Liver (tissue), 9 donors: Measurements from ENCODE around the gene RANBP1. TPM values are rescaled to one million over a fixed set of nuclear protein-coding genes. Genes with fewer than 3 reads are reported as not detected.
A peak's percentile ranks its signal among the peaks of the same experiment; 100 is the strongest.

ENCODE experiments used
- DNase-seq: peaks from one replicate; pipeline ENCODE4 v3.0.0-alpha.2; 2017; ENCODE audit warnings: low spot score
- H3K27ac ChIP-seq, 2 donors: one replicate each; pipeline ENCODE4 v1.7.0; 2013; ENCODE audit warnings: inconsistent platforms in 2 of 2, low read length in 2 of 2, control low read depth in 1 of 2, low read depth in 1 of 2, mild to moderate bottlenecking in 1 of 2
- H3K27me3 ChIP-seq, 4 donors: one replicate each; pipeline versions ENCODE4 v1.6.1 to v1.7.0; 2013; ENCODE audit warnings: low read length in 3 of 4, inconsistent platforms in 1 of 4, mild to moderate bottlenecking in 1 of 4, moderate library complexity in 1 of 4; ENCODE audit not compliant: control insufficient read depth in 4 of 4, insufficient read depth in 4 of 4
- H3K36me3 ChIP-seq, 4 donors: one replicate each; pipeline versions ENCODE4 v1.6.1 to v1.7.0; 2013; ENCODE audit warnings: low read length in 3 of 4, mild to moderate bottlenecking in 3 of 4, low read depth in 1 of 4, moderate library complexity in 1 of 4; ENCODE audit not compliant: control insufficient read depth in 4 of 4, insufficient read depth in 3 of 4
- H3K4me1 ChIP-seq, 4 donors: one replicate each; pipeline versions ENCODE4 v1.6.1 to v1.7.0; 2013; ENCODE audit warnings: low read length in 3 of 4, mild to moderate bottlenecking in 3 of 4, moderate library complexity in 1 of 4; ENCODE audit not compliant: control insufficient read depth in 4 of 4, insufficient read depth in 4 of 4
- H3K4me3 ChIP-seq, 3 donors: one replicate each; pipeline versions ENCODE4 v1.6.1 to v1.7.0; 2013; ENCODE audit warnings: low read length in 3 of 3, control low read depth in 1 of 3, low read depth in 1 of 3, mild to moderate bottlenecking in 1 of 3
- H3K9ac ChIP-seq, 2 donors: one replicate each; pipeline ENCODE4 v1.7.0; 2013; ENCODE audit warnings: low read length in 2 of 2, mild to moderate bottlenecking in 2 of 2, moderate library complexity in 2 of 2, control low read depth in 1 of 2, low read depth in 1 of 2
- H3K9me3 ChIP-seq, 4 donors: one replicate each; pipeline versions ENCODE4 v1.6.1 to v1.7.0; 2013; ENCODE audit warnings: low read length in 3 of 4; ENCODE audit not compliant: control insufficient read depth in 4 of 4
- ATF3 ChIP-seq: IDR thresholded peaks from 2 replicates; pipeline ENCODE4 v1.6.1; 2016; ENCODE audit warnings: antibody characterized with exemption
- EGR1 ChIP-seq, 2 donors: IDR thresholded peaks; 2 replicates each; pipeline ENCODE4 v1.6.1; 2016 to 2018; ENCODE audit warnings: antibody characterized with exemption in 2 of 2, low read depth in 2 of 2
- FOXA1 ChIP-seq: IDR thresholded peaks from 2 replicates; pipeline ENCODE4 v1.6.1; 2016; ENCODE audit warnings: antibody characterized with exemption
- FOXA2 ChIP-seq: IDR thresholded peaks from 2 replicates; pipeline ENCODE4 v1.6.1; 2016; ENCODE audit warnings: antibody characterized with exemption
- GABPA ChIP-seq, 2 donors: IDR thresholded peaks in 1 of 2; conservative IDR thresholded peaks in 1 of 2; 2 replicates each; pipeline ENCODE4 v1.6.1; 2016; ENCODE audit warnings: antibody characterized with exemption in 2 of 2, mild to moderate bottlenecking in 1 of 2, moderate library complexity in 1 of 2
- HNF4A ChIP-seq, 2 donors: conservative IDR thresholded peaks; 2 replicates each; pipeline ENCODE4 v1.6.1; 2016; ENCODE audit warnings: antibody characterized with exemption in 2 of 2, mild to moderate bottlenecking in 2 of 2
- HNF4G ChIP-seq: IDR thresholded peaks from 2 replicates; pipeline ENCODE4 v1.6.1; 2016; ENCODE audit warnings: antibody characterized with exemption
- JUND ChIP-seq, 2 donors: IDR thresholded peaks; 2 replicates each; pipeline ENCODE4 v1.6.1; 2016; ENCODE audit warnings: antibody characterized with exemption in 2 of 2
- MAX ChIP-seq: IDR thresholded peaks from 2 replicates; pipeline ENCODE4 v1.6.1; 2016; ENCODE audit warnings: antibody characterized with exemption
- NR2F2 ChIP-seq: IDR thresholded peaks from 2 replicates; pipeline ENCODE4 v1.6.1; 2016; ENCODE audit warnings: antibody characterized with exemption
- RAD21 ChIP-seq, 2 donors: IDR thresholded peaks; 2 replicates each; pipeline ENCODE4 v1.6.1; 2016; ENCODE audit warnings: antibody characterized with exemption in 2 of 2, mild to moderate bottlenecking in 2 of 2
- REST ChIP-seq: IDR thresholded peaks from 2 replicates; pipeline ENCODE4 v1.6.1; 2016; ENCODE audit warnings: antibody characterized with exemption, mild to moderate bottlenecking
- RXRA ChIP-seq, 2 donors: IDR thresholded peaks; 2 replicates each; pipeline ENCODE4 v1.6.1; 2017 to 2018; ENCODE audit warnings: antibody characterized with exemption in 2 of 2, mild to moderate bottlenecking in 1 of 2
- SP1 ChIP-seq: IDR thresholded peaks from 2 replicates; pipeline ENCODE4 v1.6.1; 2018; ENCODE audit warnings: antibody characterized with exemption, mild to moderate bottlenecking
- TAF1 ChIP-seq: conservative IDR thresholded peaks from 2 replicates; pipeline ENCODE4 v1.6.1; 2016; ENCODE audit warnings: antibody characterized with exemption, mild to moderate bottlenecking
- YY1 ChIP-seq: IDR thresholded peaks from 2 replicates; pipeline ENCODE4 v1.6.1; 2016; ENCODE audit warnings: antibody characterized with exemption, mild to moderate bottlenecking
- WGBS: extraction: QIAGEN DNeasy Blood & Tissue Kit; methylation state at CpG from one replicate; pipeline ENCODE4 v1.1.7; 2013; 5-methylcytosine and 5-hydroxymethylcytosine counted together
- polyA plus RNA-seq, 2 donors: library from polyadenylated mRNA; stranded (reverse) in 1 of 2; unstranded in 1 of 2; fragments of 200-250 nt in 1 of 2; fragments of >200 nt in 1 of 2; fragmentation: Nextera tagmentation in 1 of 2; extraction: Ambion mirVana in 1 of 2; gene quantifications; one replicate each; pipeline versions ENCODE4 v1.2.1 to v1.2.3, GENCODE V29; 2013 to 2015
- total RNA-seq, 2 donors: library from RNA; depleted of rRNA; stranded (reverse); fragments of >200 nt; gene quantifications; one replicate each; pipeline ENCODE4 v1.2.3, GENCODE V29; 2014
- TF ChIP-seq, protein P1 (sequence below): fragments of 150-350 bp; IDR thresholded peaks from 2 replicates; pipeline ENCODE4 v1.5.1; 2017; ENCODE audit warnings: improper control_type of control experiment, low read depth, low read length; ENCODE audit not compliant: missing input control
- TF ChIP-seq, protein P2 (sequence below): IDR thresholded peaks from 2 replicates; pipeline ENCODE4 v1.6.1; 2016; ENCODE audit warnings: antibody characterized with exemption
- donor health status: healthy.
- donor health status: healthy.
- donor health status: healthy.
- donor health status: healthy.
- donor health status: healthy.

The RANBP1 gene
- total and polyA plus RNA-seq, 4 donors = 62.3 to 102 (median 87.8) TPM

DNA sequence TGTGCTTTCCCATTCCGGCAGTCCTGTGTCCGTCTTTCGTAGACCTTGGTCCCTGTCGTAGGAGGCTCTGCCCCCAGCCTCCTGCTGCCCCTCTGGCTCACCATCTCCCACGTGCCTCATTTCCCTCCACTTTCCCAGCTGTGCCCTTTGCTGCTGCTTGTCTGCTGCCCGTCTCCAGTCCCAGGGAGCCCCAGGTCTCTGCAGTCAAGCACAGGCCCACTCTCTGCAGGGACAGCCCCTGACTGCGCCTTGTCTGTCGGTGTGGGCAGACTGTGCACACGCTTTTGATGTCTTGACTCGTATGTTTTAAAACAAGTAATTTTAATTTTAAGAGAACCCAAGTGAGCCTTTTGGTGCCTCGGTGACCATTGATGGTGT is 23.4 kb upstream of the RANBP1 start:
- WGBS = 95% methylated on average over 11 of the region's 11 CpGs
- Histone ChIP-seq H3K9me3 (no peaks in the 10 kb centered on the region), H3K4me1 (peaks cover 12 to 35% (median 20%) of the 10 kb centered on the region in 4 donors), H3K36me3 (peaks cover 21 to 59% (median 50%) of the 10 kb centered on the region in 4 donors), H3K27ac (peak overlapping the region in 1 of 2 donors; percentile 4), H3K4me3 (no peak overlapping the region), H3K27me3 (no peaks in the 10 kb centered on the region), H3K9ac (no peak overlapping the region)
- no peak for DNase-seq
- TF ChIP-seq YY1 (no peak), RXRA (IDR thresholded peaks at IDR 0.05) (no peak), SP1 (no peak)
- TF ChIP-seq, protein P1, sequence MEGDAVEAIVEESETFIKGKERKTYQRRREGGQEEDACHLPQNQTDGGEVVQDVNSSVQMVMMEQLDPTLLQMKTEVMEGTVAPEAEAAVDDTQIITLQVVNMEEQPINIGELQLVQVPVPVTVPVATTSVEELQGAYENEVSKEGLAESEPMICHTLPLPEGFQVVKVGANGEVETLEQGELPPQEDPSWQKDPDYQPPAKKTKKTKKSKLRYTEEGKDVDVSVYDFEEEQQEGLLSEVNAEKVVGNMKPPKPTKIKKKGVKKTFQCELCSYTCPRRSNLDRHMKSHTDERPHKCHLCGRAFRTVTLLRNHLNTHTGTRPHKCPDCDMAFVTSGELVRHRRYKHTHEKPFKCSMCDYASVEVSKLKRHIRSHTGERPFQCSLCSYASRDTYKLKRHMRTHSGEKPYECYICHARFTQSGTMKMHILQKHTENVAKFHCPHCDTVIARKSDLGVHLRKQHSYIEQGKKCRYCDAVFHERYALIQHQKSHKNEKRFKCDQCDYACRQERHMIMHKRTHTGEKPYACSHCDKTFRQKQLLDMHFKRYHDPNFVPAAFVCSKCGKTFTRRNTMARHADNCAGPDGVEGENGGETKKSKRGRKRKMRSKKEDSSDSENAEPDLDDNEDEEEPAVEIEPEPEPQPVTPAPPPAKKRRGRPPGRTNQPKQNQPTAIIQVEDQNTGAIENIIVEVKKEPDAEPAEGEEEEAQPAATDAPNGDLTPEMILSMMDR = no peak

DNA sequence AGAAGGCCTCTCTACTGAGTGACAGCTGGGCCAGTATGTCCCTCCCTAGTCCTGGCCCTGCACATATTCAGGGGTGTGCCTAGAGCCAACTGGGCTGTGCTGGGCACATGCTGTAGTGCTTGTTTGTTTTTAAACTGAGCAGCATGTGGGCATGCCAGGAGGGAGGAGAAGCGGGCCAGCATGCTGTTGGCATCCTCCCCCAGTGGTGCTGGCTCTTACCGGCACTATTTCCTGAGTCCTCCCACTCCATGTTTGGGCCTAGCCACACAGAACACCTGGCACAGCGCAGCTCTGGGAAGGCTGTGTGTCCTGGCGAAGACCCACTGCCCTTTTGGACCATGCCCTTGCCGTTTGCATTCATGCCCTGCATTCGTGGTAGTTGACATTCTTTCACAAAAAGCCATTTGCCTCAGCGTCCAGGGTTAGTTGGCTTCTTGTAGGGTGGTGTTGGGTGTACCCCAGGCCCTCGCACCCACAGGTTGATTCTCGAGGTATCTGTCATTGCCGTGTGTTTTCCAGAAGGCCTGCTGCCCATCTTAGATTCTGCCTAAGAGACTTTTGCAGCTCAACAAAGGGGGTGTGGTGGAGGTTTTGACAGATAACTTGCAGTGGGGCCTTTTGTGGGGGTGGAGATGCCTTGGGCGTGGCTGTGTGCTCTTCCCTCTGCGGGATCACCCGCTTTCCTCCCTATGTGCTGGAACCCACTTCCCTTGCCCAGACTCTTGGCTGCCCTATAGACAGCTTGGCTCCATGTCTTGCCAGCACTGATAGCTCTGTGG is 22.3 kb upstream of the RANBP1 start:
- no peak for DNase-seq
- H3K9ac ChIP-seq = peak overlapping the region in 1 of 2 donors; percentile 5
- TF ChIP-seq MAX (peak; percentile 99), NR2F2 (no peak), RXRA (IDR thresholded peaks at IDR 0.05) (peak; percentile 97 to 99), YY1 (peak; percentile 88), REST (peak; percentile 89), ATF3 (no peak), GABPA (IDR thresholded peaks at IDR 0.05 in 1 of 2, conservative IDR thresholded peaks at IDR 0.05 in 1 of 2) (peak in 1 of 2 donors; percentile 68), RAD21 (IDR thresholded peaks at IDR 0.05) (peak in 1 of 2 donors; percentile 47), TAF1 (peak; percentile 57), FOXA2 (peak; percentile 85), SP1 (peak; percentile 99), JUND (IDR thresholded peaks at IDR 0.05) (peak in 1 of 2 donors; percentile 75), EGR1 (IDR thresholded peaks at IDR 0.05; ENCODE audit: low read depth in 2 of 2) (peak in 1 of 2 donors; percentile 76), FOXA1 (peak; percentile 79), HNF4G (peak; percentile 98), HNF4A (conservative IDR thresholded peaks at IDR 0.05) (peak; percentile 99 to 100)
- TF ChIP-seq, protein P1 = no peak
- TF ChIP-seq, protein P2, sequence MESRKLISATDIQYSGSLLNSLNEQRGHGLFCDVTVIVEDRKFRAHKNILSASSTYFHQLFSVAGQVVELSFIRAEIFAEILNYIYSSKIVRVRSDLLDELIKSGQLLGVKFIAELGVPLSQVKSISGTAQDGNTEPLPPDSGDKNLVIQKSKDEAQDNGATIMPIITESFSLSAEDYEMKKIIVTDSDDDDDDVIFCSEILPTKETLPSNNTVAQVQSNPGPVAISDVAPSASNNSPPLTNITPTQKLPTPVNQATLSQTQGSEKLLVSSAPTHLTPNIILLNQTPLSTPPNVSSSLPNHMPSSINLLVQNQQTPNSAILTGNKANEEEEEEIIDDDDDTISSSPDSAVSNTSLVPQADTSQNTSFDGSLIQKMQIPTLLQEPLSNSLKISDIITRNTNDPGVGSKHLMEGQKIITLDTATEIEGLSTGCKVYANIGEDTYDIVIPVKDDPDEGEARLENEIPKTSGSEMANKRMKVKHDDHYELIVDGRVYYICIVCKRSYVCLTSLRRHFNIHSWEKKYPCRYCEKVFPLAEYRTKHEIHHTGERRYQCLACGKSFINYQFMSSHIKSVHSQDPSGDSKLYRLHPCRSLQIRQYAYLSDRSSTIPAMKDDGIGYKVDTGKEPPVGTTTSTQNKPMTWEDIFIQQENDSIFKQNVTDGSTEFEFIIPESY = peak; percentile 91

More for the DNA sequence above, 22.3 kb upstream of the RANBP1 start:
- H3K27ac ChIP-seq = peak overlapping the region; percentile 92
- peaks cover 12 to 29% (median 20%) of the 10 kb centered on the region in 4 donors for H3K4me1 ChIP-seq
- no peaks in the 10 kb centered on the region for H3K9me3 ChIP-seq
- no peaks in the 10 kb centered on the region for H3K27me3 ChIP-seq
- no peak overlapping the region for H3K4me3 ChIP-seq
- WGBS = 44% methylated on average over 13 of the region's 13 CpGs
- peaks cover 21 to 60% (median 40%) of the 10 kb centered on the region in 4 donors for H3K36me3 ChIP-seq
